Gastrocnemius medialis (tissue), 4 donors: ENCODE measurements around the gene GMPPA. TPM values are rescaled to one million over a fixed set of nuclear protein-coding genes. Genes with fewer than 3 reads are reported as not detected.
A peak's percentile ranks its signal among the peaks of the same experiment; 100 is the strongest.

ENCODE experiments used
- ATAC-seq, 2 donors: fragments of 150-250 bp; one replicate each; pipeline ENCODE4 v1.9.1; 2016
- DNase-seq, 2 donors: peaks; one replicate each; pipeline ENCODE4 v3.0.0-alpha.2; 2019
- H3K27ac ChIP-seq, 4 donors: fragments of 200-600 bp; sonication (generic); 1 replicate in 1 of 4; 2 replicates in 3 of 4; pipeline ENCODE4 v1.5.1; 2016 to 2018; ENCODE audit warnings: mild to moderate bottlenecking in 2 of 4, moderate library complexity in 1 of 4
- H3K27me3 ChIP-seq, 3 donors: fragments of 200-600 bp; sonication (generic) in 2 of 3; 1 replicate in 1 of 3; 2 replicates in 2 of 3; pipeline versions ENCODE4 v1.5.1 to v1.6.0; 2016 to 2019; ENCODE audit warnings: mild to moderate bottlenecking in 1 of 3, moderate library complexity in 1 of 3
- H3K36me3 ChIP-seq, 2 donors: fragments of 200-600 bp; sonication (generic) in 1 of 2; one replicate each; pipeline ENCODE4 v1.5.1; 2017 to 2018
- H3K4me1 ChIP-seq, 2 donors: fragments of 200-600 bp; sonication (generic) in 1 of 2; one replicate each; pipeline ENCODE4 v1.5.1; 2016 to 2017; ENCODE audit warnings: mild to moderate bottlenecking in 2 of 2
- H3K4me3 ChIP-seq, 4 donors: fragments of 200-600 bp; sonication (generic) in 3 of 4; 1 replicate in 1 of 4; 2 replicates in 3 of 4; pipeline ENCODE4 v1.5.1; 2016 to 2019; ENCODE audit warnings: mild to moderate bottlenecking in 2 of 4
- H3K9me3 ChIP-seq, 3 donors: fragments of 200-600 bp; sonication (generic) in 2 of 3; 1 replicate in 1 of 3; 2 replicates in 2 of 3; pipeline ENCODE4 v1.5.1; 2016 to 2019
- POLR2A ChIP-seq, 2 donors: fragments of 450-650 bp; IDR thresholded peaks; one replicate each; pipeline ENCODE4 v1.6.1; 2017; ENCODE audit warnings: antibody characterized with exemption in 2 of 2, mild to moderate bottlenecking in 2 of 2, moderate library complexity in 2 of 2
- in situ Hi-C, 4 donors: fragments of 200-750 bp; cut with MboI; loops; one replicate each; pipeline versions ENCODE4 v1.15.0 to v1.8.0; 2017; ENCODE audit warnings: low sequenced_read_pairs in 4 of 4
- intact Hi-C: fragments of 100-400 bp; cut with DNase I; formaldehyde crosslinking; loops from one replicate; pipeline ENCODE4 v1.15.1; 2023; ENCODE audit warnings: low total_unique reads
- total RNA-seq, 4 donors: library from RNA; depleted of rRNA; stranded (reverse); fragments of >200 nt; gene quantifications; one replicate each; pipeline versions ENCODE4 v1.1.0 to v1.2.3, GENCODE V29; 2016
- TF ChIP-seq, protein P1 (sequence below), 5 experiments: fragments of 450-650 bp in 3 of 5; fragments of 200-600 bp in 2 of 5; sonication (generic) in 2 of 5; IDR thresholded peaks in 4 of 5; conservative IDR thresholded peaks in 1 of 5; 1 replicate in 4 of 5; 2 replicates in 1 of 5; pipeline ENCODE4 v1.5.1; 2016 to 2019; ENCODE audit warnings: antibody characterized with exemption in 5 of 5, mild to moderate bottlenecking in 3 of 5, moderate library complexity in 3 of 5

Gene GMPPA
- total RNA-seq, 4 donors from 2014 or later: 18.0 to 25.8 (median 24.4) TPM

DNA sequence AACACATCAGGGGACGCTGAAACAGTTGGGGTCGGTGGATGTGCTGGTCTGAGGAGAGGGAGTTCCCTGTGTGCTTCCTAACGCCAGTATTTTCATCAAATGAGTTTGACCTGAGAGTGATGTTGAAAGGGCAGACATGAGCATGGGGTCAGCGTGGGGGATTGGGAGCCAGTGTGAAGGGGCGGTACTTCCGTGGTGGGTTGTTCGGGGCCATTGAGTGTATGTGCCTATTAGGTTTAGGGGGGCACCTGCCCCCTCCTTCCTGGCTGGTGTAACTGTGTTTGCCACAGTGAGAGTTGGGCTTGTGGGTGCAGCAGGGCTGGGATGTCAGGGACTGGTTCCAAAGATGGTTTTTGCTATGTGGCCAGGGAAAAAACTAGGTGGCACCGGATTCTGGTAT lies 39.7 kb upstream of the GMPPA start:
- in situ Hi-C loops: loop anchor here in 2 of 4 donors (10.0 kb wide), 1 partner anchor 54 kb away; no protein-coding TSS in a partner anchor

DNA sequence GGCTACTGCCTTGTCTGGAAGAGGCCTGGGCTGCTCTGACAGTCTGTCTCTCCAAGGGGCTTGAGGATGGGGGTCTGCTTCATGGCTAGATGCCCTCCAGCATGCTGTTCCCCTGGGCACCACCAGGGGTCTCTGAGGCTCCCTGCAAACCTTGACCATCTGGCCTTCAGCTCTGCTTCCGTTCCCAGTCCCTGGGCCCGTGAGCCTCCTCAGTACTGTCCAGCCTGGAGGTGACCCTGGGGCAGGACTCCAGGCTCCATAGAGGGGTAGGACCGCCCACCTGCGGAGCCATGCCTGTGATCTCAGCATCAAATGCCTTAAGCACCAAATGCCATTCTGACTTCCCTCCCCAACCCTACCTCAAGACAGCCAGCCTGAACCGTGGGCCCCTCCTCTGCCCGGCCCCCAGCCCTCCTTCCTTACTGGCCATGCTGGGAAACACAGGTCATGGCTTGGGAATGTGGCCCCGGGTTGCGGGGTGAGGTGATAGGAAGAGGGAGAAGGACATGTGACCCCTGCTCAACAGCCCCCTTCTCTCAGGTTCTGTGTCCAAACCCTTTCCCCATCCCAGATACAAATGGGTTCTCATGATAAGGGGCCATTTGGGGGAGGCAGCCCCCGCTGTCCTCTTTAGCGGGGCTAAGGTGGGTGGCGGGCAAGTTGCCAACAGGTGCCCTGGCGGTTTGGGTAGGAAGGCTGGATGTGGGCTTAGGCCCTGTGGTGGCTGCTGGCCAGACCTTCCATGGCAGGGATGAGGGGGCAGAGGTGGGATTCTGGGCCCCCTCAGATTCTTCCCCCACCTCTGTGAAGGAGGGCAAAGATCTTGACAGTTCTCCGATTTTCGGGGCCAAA lies 39.0 kb upstream of the GMPPA start:
- intact Hi-C loops: loop anchor here (1.0 to 5.0 kb wide), 2 partner anchors 39 to 73 kb away; partner anchors contain the start of gene GMPPA
- no peaks in the 10 kb centered on the region for H3K9me3 ChIP-seq
- H3K27me3 ChIP-seq: no peaks in the 10 kb centered on the region
- ATAC-seq (peak; percentile 67 to 71), DNase-seq (peak; percentile 59 to 89)
- in situ Hi-C loops: loop anchor here in 2 of 4 donors (10.0 kb wide), 1 partner anchor 55 kb away; no protein-coding TSS in a partner anchor
- TF ChIP-seq, protein P1, sequence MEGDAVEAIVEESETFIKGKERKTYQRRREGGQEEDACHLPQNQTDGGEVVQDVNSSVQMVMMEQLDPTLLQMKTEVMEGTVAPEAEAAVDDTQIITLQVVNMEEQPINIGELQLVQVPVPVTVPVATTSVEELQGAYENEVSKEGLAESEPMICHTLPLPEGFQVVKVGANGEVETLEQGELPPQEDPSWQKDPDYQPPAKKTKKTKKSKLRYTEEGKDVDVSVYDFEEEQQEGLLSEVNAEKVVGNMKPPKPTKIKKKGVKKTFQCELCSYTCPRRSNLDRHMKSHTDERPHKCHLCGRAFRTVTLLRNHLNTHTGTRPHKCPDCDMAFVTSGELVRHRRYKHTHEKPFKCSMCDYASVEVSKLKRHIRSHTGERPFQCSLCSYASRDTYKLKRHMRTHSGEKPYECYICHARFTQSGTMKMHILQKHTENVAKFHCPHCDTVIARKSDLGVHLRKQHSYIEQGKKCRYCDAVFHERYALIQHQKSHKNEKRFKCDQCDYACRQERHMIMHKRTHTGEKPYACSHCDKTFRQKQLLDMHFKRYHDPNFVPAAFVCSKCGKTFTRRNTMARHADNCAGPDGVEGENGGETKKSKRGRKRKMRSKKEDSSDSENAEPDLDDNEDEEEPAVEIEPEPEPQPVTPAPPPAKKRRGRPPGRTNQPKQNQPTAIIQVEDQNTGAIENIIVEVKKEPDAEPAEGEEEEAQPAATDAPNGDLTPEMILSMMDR (IDR thresholded peaks at IDR 0.05 in 4 of 5, conservative IDR thresholded peaks at IDR 0.05 in 1 of 5): peak; percentile 87 to 96 (median 90)
- TF ChIP-seq POLR2A (IDR thresholded peaks at IDR 0.05): no peak
- H3K4me3 ChIP-seq: peak overlapping the region in 2 of 4 donors; percentile 32 to 43
- peaks cover 0 to 32% of the 10 kb centered on the region in 2 donors for H3K36me3 ChIP-seq
- peak overlapping the region; percentile 95 to 99 (median 97) for H3K27ac ChIP-seq
- peaks cover 47 to 49% of the 10 kb centered on the region in 2 donors for H3K4me1 ChIP-seq

More for the DNA sequence above, 39.7 kb upstream of the GMPPA start:
- H3K27me3 ChIP-seq: no peaks in the 10 kb centered on the region
- intact Hi-C loops: no loop called here
- no peak overlapping the region for H3K4me3 ChIP-seq
- TF ChIP-seq, protein P1 (IDR thresholded peaks at IDR 0.05 in 4 of 5, conservative IDR thresholded peaks at IDR 0.05 in 1 of 5): no peak
- no peak for TF ChIP-seq POLR2A (IDR thresholded peaks at IDR 0.05)
- peaks cover 0 to 25% of the 10 kb centered on the region in 2 donors for H3K36me3 ChIP-seq
- DNase-seq (no peak), ATAC-seq (no peak)
- peak overlapping the region; percentile 95 to 99 (median 97) for H3K27ac ChIP-seq
- peaks cover 53 to 56% of the 10 kb centered on the region in 2 donors for H3K4me1 ChIP-seq
- H3K9me3 ChIP-seq: no peaks in the 10 kb centered on the region

DNA sequence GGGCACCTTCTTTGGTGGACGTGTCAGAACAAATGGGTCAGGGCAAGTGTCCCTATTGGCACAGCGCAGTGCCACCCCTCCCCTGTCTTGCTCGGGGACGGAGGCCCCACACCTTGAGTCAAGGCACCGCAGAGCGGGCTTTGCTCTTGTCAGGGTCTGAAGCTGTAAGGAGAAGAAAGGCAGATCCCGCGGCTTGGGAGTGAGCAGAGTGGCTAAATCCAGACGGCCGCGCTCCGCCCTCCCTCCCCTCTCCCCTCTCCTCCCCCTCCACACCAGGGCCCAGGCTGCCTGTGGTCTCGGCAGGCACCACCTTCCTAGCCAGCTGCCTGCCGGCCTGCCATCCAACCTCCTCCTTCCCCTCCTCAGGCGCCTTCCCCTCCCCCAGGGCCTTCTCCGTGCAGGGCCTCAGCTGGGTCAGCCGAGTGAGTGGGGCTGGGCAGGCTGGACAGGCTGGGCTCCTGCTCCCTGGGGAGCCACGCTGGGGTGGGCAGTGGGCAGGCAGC lies 38.2 kb upstream of the GMPPA start:
- DNase-seq: peak; percentile 86 to 91
- TF ChIP-seq, protein P1 (IDR thresholded peaks at IDR 0.05 in 4 of 5, conservative IDR thresholded peaks at IDR 0.05 in 1 of 5): peak in 1 of 5 experiments; percentile 6
- TF ChIP-seq POLR2A (IDR thresholded peaks at IDR 0.05): peak; percentile 41 to 49
- peaks cover 0 to 40% of the 10 kb centered on the region in 2 donors for H3K36me3 ChIP-seq
- ATAC-seq: peak; percentile 59 to 64
- no peaks in the 10 kb centered on the region for H3K27me3 ChIP-seq
- peak overlapping the region in 3 of 4 donors; percentile 32 to 51 (median 43) for H3K4me3 ChIP-seq
- peak overlapping the region; percentile 95 to 99 (median 97) for H3K27ac ChIP-seq
- no peaks in the 10 kb centered on the region for H3K9me3 ChIP-seq
- intact Hi-C loops (loop anchor here (1.0 to 5.0 kb wide), 2 partner anchors 38 to 72 kb away; partner anchors contain the start of gene GMPPA), in situ Hi-C loops (no loop called here)
- peaks cover 44 to 45% of the 10 kb centered on the region in 2 donors for H3K4me1 ChIP-seq

DNA sequence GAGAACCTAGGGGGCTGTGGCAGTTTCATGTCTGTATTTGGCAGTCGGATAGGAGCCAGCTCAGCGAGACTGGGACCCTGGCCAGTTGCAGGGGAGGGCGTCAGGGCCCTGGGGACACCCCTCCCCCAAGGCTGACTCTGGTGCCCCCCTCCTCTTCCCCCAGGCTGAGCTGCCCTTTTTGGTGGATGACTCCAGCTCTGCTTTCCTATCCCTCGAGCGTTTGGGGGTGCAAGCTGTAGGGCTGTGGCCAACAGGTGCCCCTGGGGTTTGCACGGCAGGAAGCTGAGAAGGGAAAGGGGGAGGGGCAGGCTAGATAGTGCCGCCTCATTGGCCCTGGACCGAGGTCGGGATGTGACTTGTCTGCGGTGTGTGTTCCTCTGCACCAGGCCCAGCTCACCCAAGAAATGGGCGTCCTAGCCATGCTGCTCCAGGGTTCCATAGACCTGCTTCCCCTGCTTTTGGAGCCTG lies 37.6 kb upstream of the GMPPA start:
- peak overlapping the region; percentile 95 to 99 (median 97) for H3K27ac ChIP-seq
- in situ Hi-C loops (no loop called here), intact Hi-C loops (loop anchor here (5.0 kb wide), 1 partner anchor 71 kb away; no protein-coding TSS in a partner anchor)
- peak; percentile 69 to 83 for DNase-seq
- H3K36me3 ChIP-seq: peaks cover 0 to 46% of the 10 kb centered on the region in 2 donors
- peak overlapping the region in 3 of 4 donors; percentile 32 to 51 (median 43) for H3K4me3 ChIP-seq
- H3K9me3 ChIP-seq: no peaks in the 10 kb centered on the region
- TF ChIP-seq, protein P1 (IDR thresholded peaks at IDR 0.05 in 4 of 5, conservative IDR thresholded peaks at IDR 0.05 in 1 of 5): no peak
- TF ChIP-seq POLR2A (IDR thresholded peaks at IDR 0.05): no peak
- peaks cover 44 to 45% of the 10 kb centered on the region in 2 donors for H3K4me1 ChIP-seq
- H3K27me3 ChIP-seq: no peaks in the 10 kb centered on the region
- peak; percentile 54 to 69 for ATAC-seq
